Mucosa of stomach (tissue), 1 donor: Measurements from ENCODE around the gene HOXB7.

Experiments
- H3K27me3 ChIP-seq: one replicate; pipeline ENCODE4 v1.7.0; 2013; ENCODE audit warnings: mild to moderate bottlenecking, low read length; ENCODE audit not compliant: control insufficient read depth, insufficient read depth
- H3K36me3 ChIP-seq: one replicate; pipeline ENCODE4 v1.7.0; 2013; ENCODE audit warnings: low read length; ENCODE audit not compliant: control insufficient read depth, insufficient read depth
- H3K4me1 ChIP-seq: one replicate; pipeline ENCODE4 v1.7.0; 2013; ENCODE audit warnings: mild to moderate bottlenecking, low read length; ENCODE audit not compliant: control insufficient read depth, insufficient read depth
- H3K4me3 ChIP-seq: one replicate; pipeline ENCODE4 v1.7.0; 2013; ENCODE audit warnings: low read length
- H3K9ac ChIP-seq: one replicate; pipeline ENCODE4 v1.7.0; 2013; ENCODE audit warnings: mild to moderate bottlenecking, low read length, moderate library complexity
- H3K9me3 ChIP-seq: one replicate; pipeline ENCODE4 v1.7.0; 2013; ENCODE audit warnings: mild to moderate bottlenecking, low read length, moderate library complexity; ENCODE audit not compliant: control insufficient read depth
- donor health status: Pancreatic carcinoma.

HOXB7 gene

GRCh38 chr17:48625495-48626244, 14.9 kb upstream of the HOXB7 start:
- peaks cover 17% of the 10 kb centered on the region for H3K4me1 ChIP-seq
- no peak overlapping the region for H3K9ac ChIP-seq

GRCh38 chr17:48624544-48625494, 14.0 kb upstream of the HOXB7 start:
- Histone ChIP-seq H3K27me3 (peaks cover 99% of the 10 kb centered on the region), H3K9ac (no peak overlapping the region), H3K4me1 (peaks cover 17% of the 10 kb centered on the region), H3K4me3 (no peak overlapping the region), H3K9me3 (no peaks in the 10 kb centered on the region), H3K36me3 (no peaks in the 10 kb centered on the region)

More at GRCh38 chr17:48625495-48626244, 14.9 kb upstream of the HOXB7 start:
- Histone ChIP-seq H3K27me3 (peaks cover 99% of the 10 kb centered on the region), H3K36me3 (no peaks in the 10 kb centered on the region), H3K9me3 (no peaks in the 10 kb centered on the region), H3K4me3 (no peak overlapping the region)

GRCh38 chr17:48624118-48624517, 13.3 kb upstream of the HOXB7 start:
- H3K36me3 ChIP-seq: no peaks in the 10 kb centered on the region
- no peaks in the 10 kb centered on the region for H3K9me3 ChIP-seq
- H3K4me1 ChIP-seq: peaks cover 17% of the 10 kb centered on the region
- peaks cover 99% of the 10 kb centered on the region for H3K27me3 ChIP-seq
- no peak overlapping the region for H3K4me3 ChIP-seq
- no peak overlapping the region for H3K9ac ChIP-seq

GRCh38 chr17:48623583-48623982, 12.8 kb upstream of the HOXB7 start:
- no peak overlapping the region for H3K9ac ChIP-seq
- H3K27me3 ChIP-seq: peaks cover 99% of the 10 kb centered on the region
- H3K4me1 ChIP-seq: peaks cover 17% of the 10 kb centered on the region

GRCh38 chr17:48622857-48623256, 12.0 kb upstream of the HOXB7 start:
- Histone ChIP-seq H3K4me1 (peaks cover 17% of the 10 kb centered on the region), H3K27me3 (peaks cover 99% of the 10 kb centered on the region), H3K9ac (no peak overlapping the region), H3K9me3 (no peaks in the 10 kb centered on the region), H3K36me3 (no peaks in the 10 kb centered on the region), H3K4me3 (no peak overlapping the region)

More at GRCh38 chr17:48623583-48623982, 12.8 kb upstream of the HOXB7 start:
- Histone ChIP-seq H3K9me3 (no peaks in the 10 kb centered on the region), H3K4me3 (no peak overlapping the region), H3K36me3 (no peaks in the 10 kb centered on the region)

GRCh38 chr17:48621410-48622392, 10.9 kb upstream of the HOXB7 start:
- peaks cover 99% of the 10 kb centered on the region for H3K27me3 ChIP-seq
- no peaks in the 10 kb centered on the region for H3K36me3 ChIP-seq
- H3K9ac ChIP-seq: no peak overlapping the region
- no peak overlapping the region for H3K4me3 ChIP-seq
- no peaks in the 10 kb centered on the region for H3K9me3 ChIP-seq
- peaks cover 15% of the 10 kb centered on the region for H3K4me1 ChIP-seq

GRCh38 chr17:48620461-48621139, 9.8 kb upstream of the HOXB7 start:
- no peaks in the 10 kb centered on the region for H3K9me3 ChIP-seq
- no peak overlapping the region for H3K4me3 ChIP-seq
- peaks cover 100% of the 10 kb centered on the region for H3K27me3 ChIP-seq
- no peak overlapping the region for H3K9ac ChIP-seq
- H3K36me3 ChIP-seq: no peaks in the 10 kb centered on the region
- H3K4me1 ChIP-seq: peaks cover 7% of the 10 kb centered on the region

GRCh38 chr17:48619826-48620449, 9.1 kb upstream of the HOXB7 start:
- no peak overlapping the region for H3K9ac ChIP-seq
- no peaks in the 10 kb centered on the region for H3K36me3 ChIP-seq
- no peaks in the 10 kb centered on the region for H3K9me3 ChIP-seq
- peaks cover 100% of the 10 kb centered on the region for H3K27me3 ChIP-seq
- H3K4me1 ChIP-seq: peaks cover under 1% of the 10 kb centered on the region
- H3K4me3 ChIP-seq: no peak overlapping the region

GRCh38 chr17:48618256-48618896, 7.6 kb upstream of the HOXB7 start:
- Histone ChIP-seq H3K36me3 (no peaks in the 10 kb centered on the region), H3K4me1 (peaks cover 3% of the 10 kb centered on the region), H3K4me3 (no peak overlapping the region), H3K9me3 (no peaks in the 10 kb centered on the region), H3K27me3 (peaks cover 99% of the 10 kb centered on the region), H3K9ac (no peak overlapping the region)

GRCh38 chr17:48617471-48618255, 6.8 kb upstream of the HOXB7 start:
- Histone ChIP-seq H3K4me1 (peaks cover 3% of the 10 kb centered on the region), H3K9me3 (no peaks in the 10 kb centered on the region), H3K9ac (no peak overlapping the region)

More at GRCh38 chr17:48617471-48618255, 6.8 kb upstream of the HOXB7 start:
- H3K36me3 ChIP-seq: no peaks in the 10 kb centered on the region
- H3K4me3 ChIP-seq: no peak overlapping the region
- peaks cover 99% of the 10 kb centered on the region for H3K27me3 ChIP-seq
